Measurements from ENCODE around the gene TMEM74B.

DNA sequence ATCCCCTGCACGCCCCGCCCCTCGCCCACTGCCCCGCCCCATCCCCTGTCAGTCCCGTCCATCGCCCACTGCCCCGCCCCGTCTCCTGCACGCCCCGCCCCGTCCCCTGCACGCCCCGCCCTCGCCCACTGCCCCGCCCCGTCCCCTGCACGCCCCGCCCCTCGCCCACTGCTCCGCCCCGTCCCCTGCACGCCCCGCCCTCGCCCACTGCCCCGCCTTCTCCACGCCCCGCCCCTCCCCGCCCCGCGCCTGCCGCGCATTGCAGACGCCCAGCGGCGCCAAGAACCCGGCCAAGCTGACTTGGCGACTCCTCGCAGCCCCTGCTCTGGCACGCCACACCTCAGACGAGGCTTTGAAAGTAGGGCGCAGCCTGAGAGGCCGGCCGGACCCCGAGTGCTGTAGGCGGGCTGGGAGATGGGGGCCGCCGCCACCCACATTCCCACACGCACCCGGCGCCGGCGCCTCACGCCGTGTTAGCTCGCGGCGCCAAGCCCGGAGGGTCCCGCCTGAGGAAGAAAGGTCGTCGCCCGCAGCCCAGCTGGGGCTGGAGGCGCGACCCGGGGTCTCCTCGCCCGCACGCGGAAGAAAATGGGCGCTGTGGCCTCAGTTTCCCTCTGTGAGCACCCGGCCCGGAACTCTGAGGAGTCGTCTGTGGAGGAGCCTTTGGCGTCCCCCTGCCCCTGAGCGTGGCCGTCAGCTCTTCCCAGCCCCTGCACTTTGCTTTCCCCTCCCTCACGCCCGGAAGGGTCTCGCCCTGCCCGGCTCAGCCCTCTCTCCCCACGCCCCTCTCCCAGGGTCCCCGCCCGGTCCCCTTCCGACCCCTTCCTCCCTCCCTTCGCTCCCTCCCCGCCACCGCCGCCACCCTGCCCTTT is 41.2 kb upstream of the TMEM74B start, which contains the start of gene RAD21L1:
- TF ChIP-seq, protein P1, sequence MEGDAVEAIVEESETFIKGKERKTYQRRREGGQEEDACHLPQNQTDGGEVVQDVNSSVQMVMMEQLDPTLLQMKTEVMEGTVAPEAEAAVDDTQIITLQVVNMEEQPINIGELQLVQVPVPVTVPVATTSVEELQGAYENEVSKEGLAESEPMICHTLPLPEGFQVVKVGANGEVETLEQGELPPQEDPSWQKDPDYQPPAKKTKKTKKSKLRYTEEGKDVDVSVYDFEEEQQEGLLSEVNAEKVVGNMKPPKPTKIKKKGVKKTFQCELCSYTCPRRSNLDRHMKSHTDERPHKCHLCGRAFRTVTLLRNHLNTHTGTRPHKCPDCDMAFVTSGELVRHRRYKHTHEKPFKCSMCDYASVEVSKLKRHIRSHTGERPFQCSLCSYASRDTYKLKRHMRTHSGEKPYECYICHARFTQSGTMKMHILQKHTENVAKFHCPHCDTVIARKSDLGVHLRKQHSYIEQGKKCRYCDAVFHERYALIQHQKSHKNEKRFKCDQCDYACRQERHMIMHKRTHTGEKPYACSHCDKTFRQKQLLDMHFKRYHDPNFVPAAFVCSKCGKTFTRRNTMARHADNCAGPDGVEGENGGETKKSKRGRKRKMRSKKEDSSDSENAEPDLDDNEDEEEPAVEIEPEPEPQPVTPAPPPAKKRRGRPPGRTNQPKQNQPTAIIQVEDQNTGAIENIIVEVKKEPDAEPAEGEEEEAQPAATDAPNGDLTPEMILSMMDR (tag by site-specific recombination; IDR thresholded peaks at IDR 0.05) = 0 out of 2 replicates have a peak, but pooled peaks have one; percentile 8
- TF ChIP-seq REST (tag by site-specific recombination; IDR thresholded peaks at IDR 0.05) (no peak), MYNN (tag by site-specific recombination; IDR thresholded peaks at IDR 0.05; ENCODE audit: borderline replicate concordance) (no peak)
